Astrocyte (in vitro differentiated cells and primary cell): Measurements from ENCODE around the gene DSTN. TPM values are rescaled to one million over a fixed set of nuclear protein-coding genes. Genes with fewer than 3 reads are reported as not detected.

ENCODE experiments used
- DNase-seq: peaks from one replicate; pipeline ENCODE4 v3.0.0-alpha.2; 2010; ENCODE audit warnings: low read depth
- FAIRE-seq: peaks from 2 replicates; lab custom pipeline; 2011; peaks lifted over from hg19 to GRCh38; lab: Jason Lieb, UNC
- H2AFZ ChIP-seq: 2 replicates; pipeline ENCODE4 v1.6.0; 2012; ENCODE audit warnings: low read depth, low read length, inconsistent platforms
- H3K27ac ChIP-seq: 2 replicates; pipeline ENCODE4 v1.5.1; 2011; ENCODE audit warnings: low read depth, low read length, inconsistent platforms
- H3K27me3 ChIP-seq: 2 replicates; pipeline ENCODE4 v1.6.0; 2011; ENCODE audit warnings: low read length, inconsistent platforms; ENCODE audit not compliant: insufficient read depth
- H3K36me3 ChIP-seq: 2 replicates; pipeline ENCODE4 v1.5.1; 2011; ENCODE audit warnings: low read length, inconsistent platforms; ENCODE audit not compliant: insufficient read depth
- H3K4me1 ChIP-seq: 2 replicates; pipeline ENCODE4 v1.5.1; 2011; ENCODE audit warnings: low read length, inconsistent platforms; ENCODE audit not compliant: insufficient read depth
- H3K4me2 ChIP-seq: 2 replicates; pipeline ENCODE4 v1.6.0; 2012; ENCODE audit warnings: low read length, inconsistent platforms
- H3K4me3 ChIP-seq: 2 replicates; pipeline ENCODE4 v1.5.1; 2011; ENCODE audit warnings: low read depth, mild to moderate bottlenecking, low read length, inconsistent platforms; ENCODE audit not compliant: insufficient read depth
- H3K79me2 ChIP-seq: 2 replicates; pipeline ENCODE4 v1.6.0; 2012; ENCODE audit warnings: mild to moderate bottlenecking, low read length, inconsistent platforms; ENCODE audit not compliant: insufficient read depth
- H3K9ac ChIP-seq: 2 replicates; pipeline ENCODE4 v1.6.0; 2012; ENCODE audit warnings: mild to moderate bottlenecking, low read length, inconsistent platforms
- H3K9me3 ChIP-seq: 2 replicates; pipeline ENCODE4 v1.5.1; 2012; ENCODE audit warnings: low read depth, mild to moderate bottlenecking, low read length, inconsistent platforms; ENCODE audit not compliant: insufficient read depth
- H4K20me1 ChIP-seq: 2 replicates; pipeline ENCODE4 v1.6.0; 2012; ENCODE audit warnings: low read length, inconsistent platforms; ENCODE audit not compliant: insufficient read depth
- H3K27ac Mint-ChIP-seq: one replicate; pipeline ENCODE4 v1.8.0; 2021; ENCODE audit warnings: mild to moderate bottlenecking, mixed read lengths; ENCODE audit not compliant: unreplicated experiment
- H3K27me3 Mint-ChIP-seq: one replicate; pipeline ENCODE4 v1.8.0; 2021; ENCODE audit warnings: low read depth, mixed read lengths; ENCODE audit not compliant: unreplicated experiment
- H3K36me3 Mint-ChIP-seq: one replicate; pipeline ENCODE4 v1.8.0; 2021; ENCODE audit warnings: low read depth, mixed read lengths; ENCODE audit not compliant: unreplicated experiment
- H3K4me1 Mint-ChIP-seq: one replicate; pipeline ENCODE4 v1.8.0; 2021; ENCODE audit warnings: low read depth, mixed read lengths; ENCODE audit not compliant: unreplicated experiment
- H3K4me3 Mint-ChIP-seq: one replicate; pipeline ENCODE4 v1.8.0; 2021; ENCODE audit warnings: mild to moderate bottlenecking, moderate library complexity, mixed read lengths; ENCODE audit not compliant: unreplicated experiment
- H3K9me3 Mint-ChIP-seq: one replicate; pipeline ENCODE4 v1.8.0; 2021; ENCODE audit warnings: mild to moderate bottlenecking, mixed read lengths; ENCODE audit not compliant: unreplicated experiment
- CTCF ChIP-seq: IDR thresholded peaks from 2 replicates; pipeline ENCODE4 v1.5.1; 2011; ENCODE audit warnings: low read depth, mild to moderate bottlenecking, inconsistent platforms, low read length, moderate library complexity; ENCODE audit not compliant: insufficient read depth
- EZH2 ChIP-seq: IDR thresholded peaks from 2 replicates; pipeline ENCODE4 v1.6.1; 2012; ENCODE audit warnings: mild to moderate bottlenecking, low read length, inconsistent platforms; ENCODE audit not compliant: insufficient read depth
- total RNA-seq: library from RNA; stranded (reverse); gene quantifications from 2 replicates; pipeline ENCODE4 v1.2.1, GENCODE V29; 2021

DSTN gene
- total RNA-seq, 1 donor from 2014 or later: 552 TPM

- Histone ChIP-seq H3K4me3 (no peak overlapping the region), H3K4me2 (no peak overlapping the region), H4K20me1 (peaks cover 100% of the 10 kb centered on the region), H3K4me1 (peaks cover 24% of the 10 kb centered on the region), H3K9ac (no peak overlapping the region), H3K27me3 (no peaks in the 10 kb centered on the region), H3K27ac (no peak overlapping the region), H3K36me3 (peaks cover 7% of the 10 kb centered on the region), H3K79me2 (peaks cover 100% of the 10 kb centered on the region), H3K9me3 (no peaks in the 10 kb centered on the region), H2AFZ (no peak overlapping the region)
- Mint-ChIP-seq H3K27ac (no peak overlapping the region), H3K27me3 (no peaks in the 10 kb centered on the region), H3K9me3 (no peaks in the 10 kb centered on the region), H3K36me3 (peaks cover 9% of the 10 kb centered on the region), H3K4me3 (no peak overlapping the region), H3K4me1 (peaks cover 43% of the 10 kb centered on the region)
- DNase-seq (no peak), FAIRE-seq (no peak)
- TF ChIP-seq EZH2 (no peak), CTCF (no peak)
These were observed 77.8 kb downstream of the DSTN start for GRCh38 chr20:17647391-17648314.

GRCh38 chr20:17648315-17648646, 78.4 kb downstream of the DSTN start:
- peaks cover 43% of the 10 kb centered on the region for H3K4me1 Mint-ChIP-seq
- H4K20me1 ChIP-seq: peaks cover 100% of the 10 kb centered on the region

More at GRCh38 chr20:17648315-17648646, 78.4 kb downstream of the DSTN start:
- no peak for FAIRE-seq
- Histone ChIP-seq H3K27me3 (no peaks in the 10 kb centered on the region), H3K9me3 (no peaks in the 10 kb centered on the region), H3K4me2 (no peak overlapping the region), H3K4me1 (peaks cover 24% of the 10 kb centered on the region), H2AFZ (no peak overlapping the region), H3K36me3 (peaks cover 10% of the 10 kb centered on the region), H3K27ac (no peak overlapping the region), H3K9ac (no peak overlapping the region), H3K4me3 (no peak overlapping the region), H3K79me2 (peaks cover 100% of the 10 kb centered on the region)
- no peak overlapping the region for H3K27ac Mint-ChIP-seq
- H3K27me3 Mint-ChIP-seq: no peaks in the 10 kb centered on the region
- peaks cover 7% of the 10 kb centered on the region for H3K36me3 Mint-ChIP-seq
- H3K4me3 Mint-ChIP-seq: no peak overlapping the region
- TF ChIP-seq EZH2: no peak
- no peak for TF ChIP-seq CTCF
- no peak for DNase-seq
- no peaks in the 10 kb centered on the region for H3K9me3 Mint-ChIP-seq
